HepG2 (cell line): Measurements from ENCODE around the gene SMCO4. TPM values are rescaled to one million over a fixed set of nuclear protein-coding genes. Genes with fewer than 3 reads are reported as not detected.

Experiments
- ATAC-seq: fragments of 200-7000 bp; cut with Tn5 transposase; 3 replicates; pipeline ENCODE4 v1.9.1; 2020; ENCODE audit warnings: mild to moderate bottlenecking, moderate library complexity
- BruUV-seq: library from RNA; stranded (reverse); fragments of 400-500 nt; replicated peaks from 2 replicates; lab custom pipeline; 2021; lab: Mats Ljungman, UMichigan
- CTCF ChIA-PET: fragments of 300-600 bp; formaldehyde crosslinking; extraction: SDS; loops from one replicate; lab custom pipeline; 2021; ENCODE audit warnings: low total read pairs, inconsistent platforms, low intra/inter-chr PET ratio; lab: Yijun Ruan, JAX
- POLR2A ChIA-PET: fragments of 350-600 bp; sonication (Branson Sonifier 250); formaldehyde crosslinking; loops from one replicate; lab custom pipeline; 2020; ENCODE audit warnings: antibody characterized with exemption, inconsistent platforms; lab: Yijun Ruan, JAX
- DNase-seq: peaks from one replicate; pipeline ENCODE4 v3.0.0-alpha.2; 2015; ENCODE audit warnings: low spot score
- FAIRE-seq: peaks from 3 replicates; lab custom pipeline; 2011; peaks lifted over from hg19 to GRCh38; lab: Jason Lieb, UNC
- H2AFZ ChIP-seq: one replicate; pipeline ENCODE4 v1.6.1; 2011; ENCODE audit warnings: low read length, inconsistent platforms
- H3K27ac ChIP-seq: fragments of 300-600 bp; 3 replicates; pipeline ENCODE4 v1.8.0; 2011; ENCODE audit warnings: mixed run types, mild to moderate bottlenecking, mixed read lengths, low read length, inconsistent platforms; ENCODE audit not compliant: insufficient read depth; ENCODE audit errors: extremely low read length
- H3K27me3 ChIP-seq, 2 experiments: fragments of 200-600 bp in 1 of 2; 2 replicates in 1 of 2; 3 replicates in 1 of 2; pipeline versions ENCODE4 v1.6.0 to v1.8.0; 2011; ENCODE audit warnings: low read length in 2 of 2, mild to moderate bottlenecking in 2 of 2, moderate library complexity in 2 of 2, inconsistent platforms in 1 of 2; ENCODE audit not compliant: insufficient read depth in 2 of 2, control insufficient read depth in 1 of 2
- H3K36me3 ChIP-seq, 2 experiments: fragments of 200-600 bp in 1 of 2; replicated peaks in 1 of 2; 2 replicates in 1 of 2; 3 replicates in 1 of 2; pipeline versions ENCODE4 v1.5.1 to v1.8.0; 2011; ENCODE audit warnings: low read length in 2 of 2, inconsistent platforms in 1 of 2; ENCODE audit not compliant: insufficient read depth in 2 of 2, control insufficient read depth in 1 of 2
- H3K4me1 ChIP-seq: 2 replicates; pipeline ENCODE4 v1.5.1; 2012; ENCODE audit warnings: low read length, inconsistent platforms; ENCODE audit not compliant: insufficient read depth
- H3K4me2 ChIP-seq: 2 replicates; pipeline ENCODE4 v1.6.0; 2011; ENCODE audit warnings: low read depth, low read length, inconsistent platforms
- H3K4me3 ChIP-seq, 3 experiments: fragments of 200-600 bp in 1 of 3; sonication (generic), shearing (Covaris generic) in 1 of 3; replicated peaks in 1 of 3; 2 replicates each; pipeline ENCODE4 v1.5.1; 2011 to 2016; ENCODE audit warnings: low read length in 3 of 3, inconsistent platforms in 2 of 3, low read depth in 2 of 3, mild to moderate bottlenecking in 2 of 3, control low read depth in 1 of 3, mixed read lengths in 1 of 3; ENCODE audit not compliant: insufficient read depth in 1 of 3
- H3K79me2 ChIP-seq: one replicate; pipeline ENCODE4 v1.6.1; 2011; ENCODE audit warnings: low read length, inconsistent platforms; ENCODE audit not compliant: insufficient read depth
- H3K9ac ChIP-seq: 2 replicates; pipeline ENCODE4 v1.6.0; 2011; ENCODE audit warnings: mild to moderate bottlenecking, low read depth, low read length, inconsistent platforms; ENCODE audit not compliant: insufficient read depth
- H3K9me3 ChIP-seq: 2 replicates; pipeline ENCODE4 v1.5.1; 2012; ENCODE audit warnings: mild to moderate bottlenecking, low read length
- H4K20me1 ChIP-seq: 2 replicates; pipeline ENCODE4 v1.6.0; 2011; ENCODE audit warnings: inconsistent platforms, mild to moderate bottlenecking, low read length, moderate library complexity; ENCODE audit not compliant: insufficient read depth
- KLF12 ChIP-seq: sonication (generic); formaldehyde crosslinking; IDR thresholded peaks from 2 replicates; pipeline ENCODE4 v1.4.0; 2020; ENCODE audit warnings: missing genetic modification reagents, borderline replicate concordance
- U2AF1 ChIP-seq: fragments of 200-400 bp; formaldehyde crosslinking; optimal IDR thresholded peaks from 2 replicates; pipeline ENCODE3; 2017; ENCODE audit warnings: mild to moderate bottlenecking, low read depth, low read length
- ZNF12 ChIP-seq: sonication (generic); formaldehyde crosslinking; IDR thresholded peaks from 2 replicates; pipeline ENCODE4 v1.5.0; 2020; ENCODE audit warnings: missing genetic modification reagents
- ZNF879 ChIP-seq: sonication (generic); formaldehyde crosslinking; IDR thresholded peaks from 2 replicates; pipeline ENCODE4 v1.8.1; 2023; ENCODE audit warnings: missing genetic modification reagents
- WGBS: methylation state at CpG from one replicate; pipeline ENCODE4 v1.1.6; 2017; ENCODE audit warnings: low lambda C conversion rate; 5-methylcytosine and 5-hydroxymethylcytosine counted together
- in situ Hi-C: cut with HindIII; loops from 2 replicates; pipeline ENCODE4 v1.10.0; 2017; ENCODE audit warnings: low pct_unique_long_range_greater_than_20kb; ENCODE audit not compliant: extremely low pct_ligation_motif_present
- intact Hi-C: fragments of 100-400 bp; cut with micrococcal nuclease; formaldehyde crosslinking; loops from one replicate; pipeline ENCODE4 v1.10.0; 2022; ENCODE audit not compliant: unreplicated experiment
- polyA plus RNA-seq, 8 experiments: library from polyadenylated mRNA; depleted of rRNA in 3 of 8; stranded (reverse) in 7 of 8; unstranded in 1 of 8; fragments of >200 nt; fragmentation: Illumina TruSeq in 4 of 8; extraction: Trizol in 4 of 8; gene quantifications; 2 replicates each; pipeline versions ENCODE4 v1.2.1 to v1.2.3, GENCODE V29; 2011 to 2016; ENCODE audit warnings: low read depth in 4 of 8, missing spikeins in 1 of 8, mixed read lengths in 1 of 8; ENCODE audit not compliant: insufficient read depth in 1 of 8
- total RNA-seq, 5 experiments: library from RNA; depleted of rRNA; stranded (reverse); fragments of >200 nt; fragmentation: Illumina TruSeq; extraction: Trizol; gene quantifications; 2 replicates each; pipeline ENCODE4 v1.2.3, GENCODE V29; 2016; ENCODE audit warnings: low read depth in 1 of 5
- TF ChIP-seq, protein P1 (sequence below): sonication (generic); formaldehyde crosslinking; IDR thresholded peaks from 2 replicates; pipeline ENCODE4 v1.4.0; 2020; ENCODE audit warnings: missing genetic modification reagents, borderline replicate concordance
- TF ChIP-seq, protein P2 (sequence below): sonication (generic); formaldehyde crosslinking; IDR thresholded peaks from 2 replicates; pipeline ENCODE4 v1.4.0; 2020; ENCODE audit warnings: mild to moderate bottlenecking, missing genetic modification reagents, borderline replicate concordance

SMCO4 gene
- total and polyA plus RNA-seq, 2 of the 13 experiments (the other 11 are each of a cell fraction or from before 2014, with no cell fraction given), result 10.6 to 28.5 TPM

DNA sequence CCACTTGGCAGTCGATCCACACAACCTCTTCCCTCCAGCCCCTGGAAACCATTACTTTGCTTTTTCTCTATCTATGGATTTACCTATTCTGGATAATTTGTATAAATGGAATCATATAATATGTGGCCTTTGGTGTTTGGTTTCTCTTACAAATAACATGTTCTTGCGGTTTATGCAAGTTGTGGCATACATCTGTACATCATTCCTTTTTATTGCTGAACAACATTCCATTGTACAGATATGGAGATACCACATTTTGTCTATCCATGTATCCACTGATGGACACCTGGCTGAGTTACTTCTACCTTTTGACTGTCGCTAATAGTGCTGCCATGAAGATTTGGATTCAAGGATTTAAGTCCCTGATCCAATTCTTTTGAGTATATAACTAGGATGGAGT, 25.1 kb downstream of the SMCO4 start (continued):
- TF ChIP-seq, protein P1, sequence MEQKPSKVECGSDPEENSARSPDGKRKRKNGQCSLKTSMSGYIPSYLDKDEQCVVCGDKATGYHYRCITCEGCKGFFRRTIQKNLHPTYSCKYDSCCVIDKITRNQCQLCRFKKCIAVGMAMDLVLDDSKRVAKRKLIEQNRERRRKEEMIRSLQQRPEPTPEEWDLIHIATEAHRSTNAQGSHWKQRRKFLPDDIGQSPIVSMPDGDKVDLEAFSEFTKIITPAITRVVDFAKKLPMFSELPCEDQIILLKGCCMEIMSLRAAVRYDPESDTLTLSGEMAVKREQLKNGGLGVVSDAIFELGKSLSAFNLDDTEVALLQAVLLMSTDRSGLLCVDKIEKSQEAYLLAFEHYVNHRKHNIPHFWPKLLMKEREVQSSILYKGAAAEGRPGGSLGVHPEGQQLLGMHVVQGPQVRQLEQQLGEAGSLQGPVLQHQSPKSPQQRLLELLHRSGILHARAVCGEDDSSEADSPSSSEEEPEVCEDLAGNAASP (CRISPR knock-in tag), result no peak
- TF ChIP-seq U2AF1, result no peak

DNA sequence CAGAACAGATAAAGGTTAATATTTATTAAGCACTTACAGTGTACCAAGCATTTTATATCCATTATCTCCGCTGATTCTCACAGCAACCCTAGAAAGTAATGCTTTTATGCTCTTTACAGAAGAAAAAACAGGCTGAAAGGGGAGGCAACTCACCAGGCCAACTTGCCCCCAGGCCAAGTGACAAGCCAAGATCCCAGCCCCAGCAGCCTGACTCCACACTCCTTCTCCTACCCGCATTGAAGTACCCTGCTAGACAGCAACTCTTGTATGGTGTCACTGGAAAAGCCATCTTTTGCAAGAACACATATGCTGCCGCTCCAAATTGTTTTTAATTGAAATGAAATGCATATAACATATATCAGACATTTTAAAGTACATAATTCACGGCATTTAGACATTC, 25.6 kb downstream of the SMCO4 start:
- ATAC-seq (no peak), DNase-seq (no peak), FAIRE-seq (no peak)
- H4K20me1 ChIP-seq, result peaks cover 3% of the 10 kb centered on the region; the same call in 1 of the 2 replicates
- H3K27me3 ChIP-seq, result no peaks in the 10 kb centered on the region
- H3K9ac ChIP-seq, result no peak overlapping the region
- in situ Hi-C loops, result no loop called here
- BruUV-seq, result no TSS peak
- no peak overlapping the region for H3K4me2 ChIP-seq
- H3K36me3 ChIP-seq, result no peaks in the 10 kb centered on the region
- ChIA-PET CTCF (no interaction called here), POLR2A (interaction anchor here (1.2 kb wide), 1 partner anchor 25 kb away, joined by 4 read pairs; no protein-coding TSS in a partner anchor)
- no peak overlapping the region for H2AFZ ChIP-seq
- no peaks in the 10 kb centered on the region for H3K9me3 ChIP-seq
- peaks cover 20% of the 10 kb centered on the region for H3K4me1 ChIP-seq
- no peak overlapping the region for H3K27ac ChIP-seq
- intact Hi-C loops, result no loop called here
- H3K79me2 ChIP-seq, result peaks cover 13% of the 10 kb centered on the region
- 96% methylated on average over 4 of the region's 4 CpGs for WGBS
- no peak overlapping the region for H3K4me3 ChIP-seq
- TF ChIP-seq ZNF879 (CRISPR knock-in tag), result no peak
- TF ChIP-seq, protein P2, sequence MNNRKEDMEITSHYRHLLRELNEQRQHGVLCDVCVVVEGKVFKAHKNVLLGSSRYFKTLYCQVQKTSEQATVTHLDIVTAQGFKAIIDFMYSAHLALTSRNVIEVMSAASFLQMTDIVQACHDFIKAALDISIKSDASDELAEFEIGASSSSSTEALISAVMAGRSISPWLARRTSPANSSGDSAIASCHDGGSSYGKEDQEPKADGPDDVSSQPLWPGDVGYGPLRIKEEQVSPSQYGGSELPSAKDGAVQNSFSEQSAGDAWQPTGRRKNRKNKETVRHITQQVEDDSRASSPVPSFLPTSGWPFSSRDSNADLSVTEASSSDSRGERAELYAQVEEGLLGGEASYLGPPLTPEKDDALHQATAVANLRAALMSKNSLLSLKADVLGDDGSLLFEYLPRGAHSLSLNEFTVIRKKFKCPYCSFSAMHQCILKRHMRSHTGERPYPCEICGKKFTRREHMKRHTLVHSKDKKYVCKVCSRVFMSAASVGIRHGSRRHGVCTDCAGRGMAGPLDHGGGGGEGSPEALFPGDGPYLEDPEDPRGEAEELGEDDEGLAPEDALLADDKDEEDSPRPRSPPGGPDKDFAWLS (CRISPR knock-in tag), result no peak
- no peak for TF ChIP-seq KLF12 (CRISPR knock-in tag)
- TF ChIP-seq ZNF12 (CRISPR knock-in tag), result no peak
- TF ChIP-seq, all 625 proteins: peak for 0
